Neuronal stem cell (in vitro differentiated cells): Measurements from ENCODE around the gene SLC9A1.

Experiments used
- DNase-seq: peaks from one replicate; pipeline ENCODE4 v3.0.0-alpha.2; 2013; ENCODE audit warnings: low spot score
- H2AFZ ChIP-seq: one replicate; pipeline ENCODE4 v1.6.1; 2013; ENCODE audit warnings: mild to moderate bottlenecking, low read length, inconsistent platforms
- H2AK5ac ChIP-seq: 2 replicates; pipeline ENCODE4 v1.6.1; 2013; ENCODE audit warnings: low read depth, mild to moderate bottlenecking, inconsistent platforms, low read length, moderate library complexity, mixed read lengths
- H2BK120ac ChIP-seq: 2 replicates; pipeline ENCODE4 v1.6.1; 2013; ENCODE audit warnings: low read depth, mild to moderate bottlenecking, inconsistent platforms, low read length, moderate library complexity, mixed read lengths
- H2BK12ac ChIP-seq: one replicate; pipeline ENCODE4 v1.6.1; 2013; ENCODE audit warnings: low read length, inconsistent platforms
- H2BK15ac ChIP-seq: 2 replicates; pipeline ENCODE4 v1.6.1; 2013; ENCODE audit warnings: mild to moderate bottlenecking, low read length, inconsistent platforms, mixed read lengths
- H2BK5ac ChIP-seq: one replicate; pipeline ENCODE4 v1.6.1; 2013; ENCODE audit warnings: inconsistent platforms, mild to moderate bottlenecking, low read length, moderate library complexity
- H3K14ac ChIP-seq: one replicate; pipeline ENCODE4 v1.6.1; 2013; ENCODE audit warnings: low read length, inconsistent platforms
- H3K18ac ChIP-seq: 2 replicates; pipeline ENCODE4 v1.6.1; 2013; ENCODE audit warnings: low read length, inconsistent platforms
- H3K23ac ChIP-seq: 2 replicates; pipeline ENCODE4 v1.6.1; 2013; ENCODE audit warnings: low read depth, mild to moderate bottlenecking, mixed read lengths, low read length, inconsistent platforms; ENCODE audit not compliant: poor library complexity
- H3K27ac ChIP-seq: replicated peaks from 3 replicates; pipeline ENCODE4 v1.5.1; 2013; ENCODE audit warnings: low read length, inconsistent platforms
- H3K27me3 ChIP-seq, 3 experiments: 2 replicates each; pipeline ENCODE4 v1.6.1; 2013; ENCODE audit warnings: low read length in 3 of 3, mild to moderate bottlenecking in 2 of 3, inconsistent platforms in 1 of 3, low read depth in 1 of 3, mixed read lengths in 1 of 3, moderate library complexity in 1 of 3; ENCODE audit not compliant: control insufficient read depth in 3 of 3, insufficient read depth in 3 of 3
- H3K36me3 ChIP-seq, 2 donors: replicated peaks in 1 of 2; 2 replicates each; pipeline ENCODE4 v1.6.1; 2013; ENCODE audit warnings: low read length in 2 of 2; ENCODE audit not compliant: control insufficient read depth in 2 of 2, insufficient read depth in 2 of 2
- H3K4ac ChIP-seq: 2 replicates; pipeline ENCODE4 v1.6.1; 2013; ENCODE audit warnings: inconsistent platforms, mild to moderate bottlenecking, low read length, moderate library complexity
- H3K4me1 ChIP-seq, 2 donors: 1 replicate in 1 of 2; 2 replicates in 1 of 2; pipeline ENCODE4 v1.6.1; 2013; ENCODE audit warnings: low read length in 2 of 2, low read depth in 1 of 2; ENCODE audit not compliant: control insufficient read depth in 2 of 2, insufficient read depth in 1 of 2
- H3K4me2 ChIP-seq: one replicate; pipeline ENCODE4 v1.6.1; 2013; ENCODE audit warnings: mild to moderate bottlenecking, low read length, inconsistent platforms; ENCODE audit not compliant: insufficient read depth, poor library complexity, severe bottlenecking
- H3K4me3 ChIP-seq, 2 donors: 2 replicates each; pipeline ENCODE4 v1.5.1; 2013; ENCODE audit warnings: low read length in 2 of 2, mild to moderate bottlenecking in 2 of 2, inconsistent platforms in 1 of 2, moderate library complexity in 1 of 2
- H3K79me1 ChIP-seq: one replicate; pipeline ENCODE4 v1.6.1; 2013; ENCODE audit warnings: low read depth, mild to moderate bottlenecking, inconsistent platforms, low read length, moderate library complexity
- H3K9ac ChIP-seq: one replicate; pipeline ENCODE4 v1.6.1; 2013; ENCODE audit warnings: mild to moderate bottlenecking, low read depth, low read length, inconsistent platforms; ENCODE audit not compliant: poor library complexity
- H3K9me3 ChIP-seq, 2 donors: replicated peaks in 1 of 2; 2 replicates each; pipeline versions ENCODE3 to v1.6.1; 2013; ENCODE audit warnings: low read length in 2 of 2, mild to moderate bottlenecking in 2 of 2, inconsistent platforms in 1 of 2, low read depth in 1 of 2, mixed read lengths in 1 of 2, moderate library complexity in 1 of 2; ENCODE audit not compliant: control insufficient read depth in 2 of 2, insufficient read depth in 1 of 2
- H4K8ac ChIP-seq: one replicate; pipeline ENCODE4 v1.6.1; 2013; ENCODE audit warnings: low read depth, mild to moderate bottlenecking, inconsistent platforms, low read length, moderate library complexity
- H4K91ac ChIP-seq: one replicate; pipeline ENCODE4 v1.6.1; 2013; ENCODE audit warnings: low read length, low read depth, mild to moderate bottlenecking, inconsistent platforms; ENCODE audit not compliant: poor library complexity
- WGBS, 2 donors: extraction: QIAGEN DNeasy Blood & Tissue Kit; methylation state at CpG; one replicate each; pipeline ENCODE4 v1.1.7; 2013; ENCODE audit warnings: missing lambda C conversion rate in 2 of 2, mixed read lengths in 1 of 2; ENCODE audit not compliant: insufficient read length in 2 of 2, insufficient replicate concordance in 1 of 2; ENCODE audit errors: extremely low coverage in 2 of 2; 5-methylcytosine and 5-hydroxymethylcytosine counted together

Gene SLC9A1

DNA sequence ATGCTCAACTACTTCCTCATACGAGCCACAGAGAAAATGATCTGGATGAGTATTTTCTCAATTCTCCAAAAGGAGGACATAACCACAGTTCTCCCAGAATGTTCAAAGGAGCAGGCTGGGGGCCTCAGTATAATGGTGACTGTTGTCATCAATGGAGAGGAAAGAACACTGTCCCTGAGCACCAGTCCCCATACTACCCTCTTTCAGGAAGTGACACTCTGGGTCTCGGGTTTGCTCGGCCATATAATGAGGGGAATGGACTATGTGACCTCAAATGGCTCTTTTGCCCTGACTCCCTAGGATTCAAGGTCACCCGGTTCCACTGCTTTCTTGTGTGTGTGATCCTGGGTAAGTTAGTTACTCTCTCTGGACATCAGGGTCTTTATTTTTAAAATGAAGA, 22.8 kb downstream of the SLC9A1 start:
- H2AFZ ChIP-seq, result no peak overlapping the region
- no peak overlapping the region for H2BK5ac ChIP-seq
- DNase-seq, result no peak
- no peak overlapping the region for H3K23ac ChIP-seq
- H3K79me1 ChIP-seq, result peaks cover 4% of the 10 kb centered on the region
- no peak overlapping the region for H2BK120ac ChIP-seq
- no peak overlapping the region for H4K91ac ChIP-seq
- H3K18ac ChIP-seq, result no peak overlapping the region
- no peak overlapping the region for H3K4me3 ChIP-seq
- WGBS, 2 donors, result no CpG with 5 or more reads among the region's 4 CpGs
- H3K27ac ChIP-seq, result no peak overlapping the region
- H3K4ac ChIP-seq, result no peak overlapping the region
- no peaks in the 10 kb centered on the region for H3K9me3 ChIP-seq
- no peak overlapping the region for H2BK15ac ChIP-seq
- peaks cover 0 to 7% of the 10 kb centered on the region in 2 donors for H3K4me1 ChIP-seq
- no peaks in the 10 kb centered on the region for H3K27me3 ChIP-seq
- no peak overlapping the region for H2AK5ac ChIP-seq
- H3K36me3 ChIP-seq, result no peaks in the 10 kb centered on the region
- no peak overlapping the region for H3K14ac ChIP-seq
- no peak overlapping the region for H4K8ac ChIP-seq
- H3K9ac ChIP-seq, result no peak overlapping the region
- no peak overlapping the region for H3K4me2 ChIP-seq
- no peak overlapping the region for H2BK12ac ChIP-seq

DNA sequence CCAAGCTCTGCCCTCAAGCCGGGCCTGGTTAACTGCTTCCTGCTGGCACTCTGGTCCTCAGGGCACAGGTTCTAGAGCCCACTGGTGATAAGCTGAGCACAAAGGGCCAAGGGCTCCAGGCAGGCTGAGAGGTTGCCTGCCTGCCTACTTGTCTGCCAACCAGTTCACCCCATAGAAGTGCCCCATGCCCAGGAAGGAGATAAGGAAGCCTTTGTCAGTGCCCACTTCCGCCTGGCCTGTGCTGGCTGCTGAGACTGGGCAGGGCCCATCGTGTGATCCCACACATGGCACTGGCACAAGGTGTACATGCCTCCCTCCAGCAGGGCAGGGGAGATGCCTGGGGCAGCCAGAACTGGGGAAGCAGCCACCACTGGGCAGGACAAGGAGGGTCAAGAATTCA, 24.1 kb downstream of the SLC9A1 start:
- no CpG with 5 or more reads among the region's 3 CpGs for WGBS, 2 donors
- H2BK12ac ChIP-seq, result no peak overlapping the region

GRCh38 chr1:27129225-27129624, 25.7 kb downstream of the SLC9A1 start:
- Histone ChIP-seq H4K91ac (no peak overlapping the region), H3K14ac (no peak overlapping the region), H3K4ac (no peak overlapping the region), H3K9me3 (no peaks in the 10 kb centered on the region), H3K23ac (peak overlapping the region; percentile 29), H2BK15ac (no peak overlapping the region), H2BK5ac (no peak overlapping the region), H2BK12ac (no peak overlapping the region), H3K27me3 (no peaks in the 10 kb centered on the region), H3K4me1 (peaks cover 8 to 9% of the 10 kb centered on the region in 2 donors), H2AFZ (no peak overlapping the region), H4K8ac (peak overlapping the region; percentile 6), H3K9ac (no peak overlapping the region), H2AK5ac (no peak overlapping the region), H2BK120ac (no peak overlapping the region), H3K36me3 (no peaks in the 10 kb centered on the region), H3K27ac (no peak overlapping the region), H3K4me3 (no peak overlapping the region), H3K4me2 (no peak overlapping the region), H3K18ac (peak overlapping the region; percentile 15), H3K79me1 (no peaks in the 10 kb centered on the region)
- no CpG with 5 or more reads among the region's 3 CpGs for WGBS, 2 donors
- no peak for DNase-seq

More for the DNA sequence above, 24.1 kb downstream of the SLC9A1 start:
- Histone ChIP-seq H2AK5ac (no peak overlapping the region), H4K8ac (no peak overlapping the region), H4K91ac (no peak overlapping the region), H3K23ac (peak overlapping the region; percentile 40), H2BK120ac (no peak overlapping the region), H3K27ac (no peak overlapping the region), H3K9me3 (no peaks in the 10 kb centered on the region), H2BK15ac (no peak overlapping the region), H2BK5ac (no peak overlapping the region), H2AFZ (no peak overlapping the region), H3K36me3 (no peaks in the 10 kb centered on the region), H3K4me3 (no peak overlapping the region), H3K79me1 (peaks cover under 1% of the 10 kb centered on the region), H3K4ac (no peak overlapping the region), H3K27me3 (no peaks in the 10 kb centered on the region), H3K18ac (peak overlapping the region; percentile 67), H3K14ac (no peak overlapping the region), H3K4me1 (peaks cover 0 to 2% of the 10 kb centered on the region in 2 donors), H3K9ac (no peak overlapping the region), H3K4me2 (no peak overlapping the region)
- DNase-seq, result no peak

GRCh38 chr1:27127419-27127818, 27.5 kb downstream of the SLC9A1 start:
- H3K36me3 ChIP-seq, result no peaks in the 10 kb centered on the region
- no peak overlapping the region for H2BK5ac ChIP-seq
- H3K23ac ChIP-seq, result no peak overlapping the region
- H3K79me1 ChIP-seq, result no peaks in the 10 kb centered on the region
- no peak overlapping the region for H3K4me2 ChIP-seq
- WGBS, 2 donors, result no CpG with 5 or more reads among the region's 3 CpGs
- H3K14ac ChIP-seq, result no peak overlapping the region
- no peak overlapping the region for H2AK5ac ChIP-seq
- H2BK15ac ChIP-seq, result no peak overlapping the region
- no peaks in the 10 kb centered on the region for H3K27me3 ChIP-seq
- H2AFZ ChIP-seq, result no peak overlapping the region
- no peak overlapping the region for H4K91ac ChIP-seq
- H3K4me3 ChIP-seq, result no peak overlapping the region
- H2BK120ac ChIP-seq, result no peak overlapping the region
- H3K27ac ChIP-seq, result no peak overlapping the region
- peaks cover 9 to 16% of the 10 kb centered on the region in 2 donors for H3K4me1 ChIP-seq
- H3K4ac ChIP-seq, result no peak overlapping the region
- no peak overlapping the region for H4K8ac ChIP-seq
- no peak overlapping the region for H3K9ac ChIP-seq
- no peak overlapping the region for H3K18ac ChIP-seq
- H3K9me3 ChIP-seq, result no peaks in the 10 kb centered on the region
- no peak for DNase-seq
- no peak overlapping the region for H2BK12ac ChIP-seq
